ENCODE data around the gene RNU7-1.

RNU7-1 gene

GRCh38 chr12:6938353-6939190, 5.0 kb upstream of the RNU7-1 start:
- DNase-seq, result no peak

GRCh38 chr12:6939191-6939540, 4.5 kb upstream of the RNU7-1 start:
- no peak for DNase-seq

- DNase-seq, result no peak
Observed at GRCh38 chr12:6941267-6941666, 2.3 kb upstream of the RNU7-1 start.

- no peak for DNase-seq
Observed at GRCh38 chr12:6941782-6942181, 1.8 kb upstream of the RNU7-1 start.

GRCh38 chr12:6942331-6942665, 1.3 kb upstream of the RNU7-1 start:
- DNase-seq, result no peak

GRCh38 chr12:6943389-6943721, 261 bp upstream of the RNU7-1 start:
- peak; percentile 69 for DNase-seq

GRCh38 chr12:6944381-6945186, 968 bp downstream of the RNU7-1 start:
- peak; percentile 87 for DNase-seq

- DNase-seq, result no peak
Observed at GRCh38 chr12:6945613-6946012, 2.0 kb downstream of the RNU7-1 start.

- peak; percentile 66 for DNase-seq
Observed at GRCh38 chr12:6946033-6946919, 2.7 kb downstream of the RNU7-1 start.

GRCh38 chr12:6946920-6947374, 3.3 kb downstream of the RNU7-1 start:
- no peak for DNase-seq

GRCh38 chr12:6947615-6948014, 4.0 kb downstream of the RNU7-1 start:
- DNase-seq, result no peak

- DNase-seq, result peak; percentile 47
Observed at GRCh38 chr12:6948873-6949594, 5.4 kb downstream of the RNU7-1 start.

- peak; percentile 51 for DNase-seq
Observed at GRCh38 chr12:6950401-6950801, 6.8 kb downstream of the RNU7-1 start.

GRCh38 chr12:6950811-6951540, 7.4 kb downstream of the RNU7-1 start, which contains the start of gene PTPN6:
PTPN6 (plus strand) TSS chr12:6951356; CDS start chr12:6951513, 157 bp downstream.
- peak; percentile 60 for DNase-seq

- peak; percentile 31 for DNase-seq
Observed at GRCh38 chr12:6951551-6952120, 8.0 kb downstream of the RNU7-1 start.

GRCh38 chr12:6952121-6952862, 8.7 kb downstream of the RNU7-1 start:
- DNase-seq, result peak; percentile 58

GRCh38 chr12:6952863-6953441, 9.3 kb downstream of the RNU7-1 start:
- peak; percentile 52 for DNase-seq

- DNase-seq, result peak; percentile 78
Observed at GRCh38 chr12:6953442-6954315, 10.1 kb downstream of the RNU7-1 start.
